HepG2 (cell line): Measurements from ENCODE around the gene LYRM1. TPM values are rescaled to one million over a fixed set of nuclear protein-coding genes. Genes with fewer than 3 reads are reported as not detected.
A peak's percentile ranks its signal among the peaks of the same experiment; 100 is the strongest.

ENCODE experiments used
- FOSL1 ChIP-seq: sonication (generic); formaldehyde crosslinking; IDR thresholded peaks from 2 replicates; pipeline ENCODE4 v1.9.0; 2021; ENCODE audit warnings: missing genetic modification reagents, borderline replicate concordance
- MYC ChIP-seq: sonication (generic); formaldehyde crosslinking; IDR thresholded peaks from 2 replicates; pipeline ENCODE4 v1.9.0; 2021; ENCODE audit warnings: missing genetic modification reagents, borderline replicate concordance
- PHF21A ChIP-seq: sonication (generic); formaldehyde crosslinking; IDR thresholded peaks from 2 replicates; pipeline ENCODE4 v1.5.0; 2020; ENCODE audit warnings: mild to moderate bottlenecking, missing genetic modification reagents
- POLR2AphosphoS5 ChIP-seq: IDR thresholded peaks from 2 replicates; pipeline ENCODE4 v1.6.1; 2012; ENCODE audit warnings: low read depth, low read length
- SNAPC2 ChIP-seq: sonication (generic); formaldehyde crosslinking; IDR thresholded peaks from 2 replicates; pipeline ENCODE4 v1.8.1; 2022; ENCODE audit warnings: mild to moderate bottlenecking, missing genetic modification reagents
- SP1 ChIP-seq, 2 experiments: fragments of 450-650 bp in 1 of 2; sonication (generic) in 1 of 2; formaldehyde crosslinking in 1 of 2; IDR thresholded peaks; 2 replicates each; pipeline versions ENCODE4 v1.4.0 to v1.6.1; 2016 to 2020; ENCODE audit warnings: missing genetic modification reagents in 1 of 2
- SRSF9 ChIP-seq: fragments of 200-400 bp; formaldehyde crosslinking; IDR thresholded peaks from 2 replicates; pipeline ENCODE4 v1.6.1; 2018; ENCODE audit warnings: borderline replicate concordance, mild to moderate bottlenecking, low read depth, low read length; ENCODE audit not compliant: insufficient read depth, poor library complexity, severe bottlenecking
- TCF7L2 ChIP-seq: IDR thresholded peaks from 2 replicates; pipeline ENCODE4 v1.6.1; 2011; ENCODE audit warnings: mild to moderate bottlenecking, low read depth, low read length, moderate library complexity
- ZFP62 ChIP-seq: sonication (generic); formaldehyde crosslinking; IDR thresholded peaks from 2 replicates; pipeline ENCODE4 v1.4.0; 2020; ENCODE audit warnings: missing genetic modification reagents
- ZKSCAN8 ChIP-seq: IDR thresholded peaks from 2 replicates; pipeline ENCODE4 v1.6.1; 2016; ENCODE audit warnings: borderline replicate concordance, missing genetic modification reagents, missing compliant biosample characterization
- ZMYM4 ChIP-seq: sonication (generic); formaldehyde crosslinking; IDR thresholded peaks from 2 replicates; pipeline ENCODE4 v1.8.1; 2023; ENCODE audit warnings: mild to moderate bottlenecking, missing genetic modification reagents
- ZNF296 ChIP-seq: sonication (generic); formaldehyde crosslinking; conservative IDR thresholded peaks from 2 replicates; pipeline ENCODE4 v1.5.0; 2020; ENCODE audit warnings: mild to moderate bottlenecking, missing genetic modification reagents
- ZNF619 ChIP-seq: sonication (generic); formaldehyde crosslinking; IDR thresholded peaks from 2 replicates; pipeline ENCODE4 v1.4.0; 2020; ENCODE audit warnings: mild to moderate bottlenecking, missing genetic modification reagents
- ZNF678 ChIP-seq: sonication (generic); formaldehyde crosslinking; IDR thresholded peaks from 2 replicates; pipeline ENCODE4 v1.4.0; 2020; ENCODE audit warnings: mild to moderate bottlenecking, missing genetic modification reagents
- ZNF737 ChIP-seq: sonication (generic); formaldehyde crosslinking; IDR thresholded peaks from 2 replicates; pipeline ENCODE4 v1.5.0; 2020; ENCODE audit warnings: missing genetic modification reagents, mild to moderate bottlenecking, borderline replicate concordance
- ZNF766 ChIP-seq: sonication (generic); formaldehyde crosslinking; IDR thresholded peaks from 2 replicates; pipeline ENCODE4 v1.5.0; 2020; ENCODE audit warnings: missing genetic modification reagents, borderline replicate concordance
- polyA plus RNA-seq, 8 experiments: library from polyadenylated mRNA; depleted of rRNA in 3 of 8; stranded (reverse) in 7 of 8; unstranded in 1 of 8; fragments of >200 nt; fragmentation: Illumina TruSeq in 4 of 8; extraction: Trizol in 4 of 8; gene quantifications; 2 replicates each; pipeline versions ENCODE4 v1.2.1 to v1.2.3, GENCODE V29; 2011 to 2016; ENCODE audit warnings: low read depth in 4 of 8, missing spikeins in 1 of 8, mixed read lengths in 1 of 8; ENCODE audit not compliant: insufficient read depth in 1 of 8
- total RNA-seq, 5 experiments: library from RNA; depleted of rRNA; stranded (reverse); fragments of >200 nt; fragmentation: Illumina TruSeq; extraction: Trizol; gene quantifications; 2 replicates each; pipeline ENCODE4 v1.2.3, GENCODE V29; 2016; ENCODE audit warnings: low read depth in 1 of 5
- TF ChIP-seq, protein P1 (sequence below): sonication (generic); formaldehyde crosslinking; IDR thresholded peaks from 2 replicates; pipeline ENCODE4 v1.4.0; 2020; ENCODE audit warnings: missing genetic modification reagents, borderline replicate concordance
- TF ChIP-seq, protein P2 (sequence below): sonication (generic); formaldehyde crosslinking; IDR thresholded peaks from 2 replicates; pipeline ENCODE4 v1.5.1; 2020; ENCODE audit warnings: mild to moderate bottlenecking, missing genetic modification reagents, borderline replicate concordance
- TF ChIP-seq, protein P3 (sequence below): sonication (generic); formaldehyde crosslinking; IDR thresholded peaks from 2 replicates; pipeline ENCODE4 v1.5.1; 2020; ENCODE audit warnings: mild to moderate bottlenecking, missing genetic modification reagents, moderate library complexity
- TF ChIP-seq, protein P4 (sequence below): sonication (generic); formaldehyde crosslinking; IDR thresholded peaks from 2 replicates; pipeline ENCODE4 v1.5.1; 2020; ENCODE audit warnings: mild to moderate bottlenecking, moderate library complexity, missing genetic modification reagents

The LYRM1 gene
- total and polyA plus RNA-seq, 2 of the 13 experiments (the other 11 are each of a cell fraction or from before 2014, with no cell fraction given) = 59.2 to 82.6 TPM

DNA sequence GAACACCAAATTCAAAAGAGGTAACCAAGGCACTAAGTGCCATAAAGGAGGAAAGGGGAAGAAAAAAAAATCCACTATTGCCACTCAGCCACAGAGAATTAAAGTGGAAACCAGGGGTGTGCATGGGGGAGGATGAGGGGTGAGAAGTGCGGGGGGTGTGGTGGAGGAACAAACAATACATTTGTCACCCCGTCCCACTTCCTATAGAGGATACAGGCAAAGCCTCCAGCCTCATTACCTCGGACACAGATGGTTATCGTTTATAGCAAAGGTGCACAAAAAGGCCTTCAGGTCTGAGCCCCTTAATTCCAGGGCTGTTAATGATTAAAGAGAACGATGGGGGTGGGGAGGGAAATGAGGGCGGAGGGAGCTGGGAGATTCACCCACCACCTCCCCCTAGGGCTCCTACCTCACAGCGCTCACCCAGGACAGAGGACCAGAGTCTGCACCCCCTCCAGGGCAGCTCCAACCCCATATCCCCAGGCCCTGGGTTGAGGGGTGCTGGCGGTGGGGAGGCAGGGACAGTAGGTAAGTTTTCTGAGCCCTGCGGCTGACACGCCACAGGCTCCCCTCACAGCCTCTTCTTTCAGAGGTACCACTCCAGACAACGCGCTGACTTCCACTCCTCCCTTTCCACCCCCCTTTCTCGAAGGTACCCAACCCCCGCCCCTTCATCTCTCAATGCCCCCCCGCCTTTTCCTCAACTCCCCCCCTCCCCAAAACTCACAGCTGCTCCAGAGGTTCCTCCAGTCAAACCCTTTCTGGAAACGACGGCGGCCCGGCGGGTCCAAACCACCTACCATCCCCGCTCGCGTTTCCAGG lies 883 bp upstream of the LYRM1 start (continued):
- TF ChIP-seq MYC (CRISPR knock-in tag) = peak; percentile 43; the same call in 1 of the 2 replicates
- no peak for TF ChIP-seq ZNF766 (CRISPR knock-in tag)
- TF ChIP-seq ZMYM4 (CRISPR knock-in tag) = peak; percentile 27; the same call in 1 of the 2 replicates
- TF ChIP-seq, protein P1, sequence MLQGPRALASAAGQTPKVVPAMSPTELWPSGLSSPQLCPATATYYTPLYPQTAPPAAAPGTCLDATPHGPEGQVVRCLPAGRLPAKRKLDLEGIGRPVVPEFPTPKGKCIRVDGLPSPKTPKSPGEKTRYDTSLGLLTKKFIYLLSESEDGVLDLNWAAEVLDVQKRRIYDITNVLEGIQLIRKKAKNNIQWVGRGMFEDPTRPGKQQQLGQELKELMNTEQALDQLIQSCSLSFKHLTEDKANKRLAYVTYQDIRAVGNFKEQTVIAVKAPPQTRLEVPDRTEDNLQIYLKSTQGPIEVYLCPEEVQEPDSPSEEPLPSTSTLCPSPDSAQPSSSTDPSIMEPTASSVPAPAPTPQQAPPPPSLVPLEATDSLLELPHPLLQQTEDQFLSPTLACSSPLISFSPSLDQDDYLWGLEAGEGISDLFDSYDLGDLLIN (CRISPR knock-in tag) = no peak; the same call in 1 of the 2 replicates
- TF ChIP-seq FOSL1 (CRISPR knock-in tag) = no peak
- TF ChIP-seq ZNF296 = no peak
- TF ChIP-seq, protein P2, sequence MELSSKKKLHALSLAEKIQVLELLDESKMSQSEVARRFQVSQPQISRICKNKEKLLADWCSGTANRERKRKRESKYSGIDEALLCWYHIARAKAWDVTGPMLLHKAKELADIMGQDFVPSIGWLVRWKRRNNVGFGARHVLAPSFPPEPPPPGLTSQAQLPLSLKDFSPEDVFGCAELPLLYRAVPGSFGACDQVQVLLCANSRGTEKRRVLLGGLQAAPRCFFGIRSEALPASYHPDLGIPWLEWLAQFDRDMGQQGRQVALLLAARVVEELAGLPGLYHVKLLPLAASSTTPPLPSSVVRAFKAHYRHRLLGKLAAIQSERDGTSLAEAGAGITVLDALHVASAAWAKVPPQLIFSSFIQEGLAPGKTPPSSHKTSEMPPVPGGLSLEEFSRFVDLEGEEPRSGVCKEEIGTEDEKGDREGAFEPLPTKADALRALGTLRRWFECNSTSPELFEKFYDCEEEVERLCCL (CRISPR knock-in tag) = 0 out of 2 replicates have a peak, but pooled peaks have one; percentile 73
- 0 out of 2 replicates have a peak, but pooled peaks have one; percentile 53 for TF ChIP-seq ZKSCAN8 (CRISPR knock-in tag)
- peak; percentile 82 for TF ChIP-seq SNAPC2 (CRISPR knock-in tag)
- TF ChIP-seq, protein P3, sequence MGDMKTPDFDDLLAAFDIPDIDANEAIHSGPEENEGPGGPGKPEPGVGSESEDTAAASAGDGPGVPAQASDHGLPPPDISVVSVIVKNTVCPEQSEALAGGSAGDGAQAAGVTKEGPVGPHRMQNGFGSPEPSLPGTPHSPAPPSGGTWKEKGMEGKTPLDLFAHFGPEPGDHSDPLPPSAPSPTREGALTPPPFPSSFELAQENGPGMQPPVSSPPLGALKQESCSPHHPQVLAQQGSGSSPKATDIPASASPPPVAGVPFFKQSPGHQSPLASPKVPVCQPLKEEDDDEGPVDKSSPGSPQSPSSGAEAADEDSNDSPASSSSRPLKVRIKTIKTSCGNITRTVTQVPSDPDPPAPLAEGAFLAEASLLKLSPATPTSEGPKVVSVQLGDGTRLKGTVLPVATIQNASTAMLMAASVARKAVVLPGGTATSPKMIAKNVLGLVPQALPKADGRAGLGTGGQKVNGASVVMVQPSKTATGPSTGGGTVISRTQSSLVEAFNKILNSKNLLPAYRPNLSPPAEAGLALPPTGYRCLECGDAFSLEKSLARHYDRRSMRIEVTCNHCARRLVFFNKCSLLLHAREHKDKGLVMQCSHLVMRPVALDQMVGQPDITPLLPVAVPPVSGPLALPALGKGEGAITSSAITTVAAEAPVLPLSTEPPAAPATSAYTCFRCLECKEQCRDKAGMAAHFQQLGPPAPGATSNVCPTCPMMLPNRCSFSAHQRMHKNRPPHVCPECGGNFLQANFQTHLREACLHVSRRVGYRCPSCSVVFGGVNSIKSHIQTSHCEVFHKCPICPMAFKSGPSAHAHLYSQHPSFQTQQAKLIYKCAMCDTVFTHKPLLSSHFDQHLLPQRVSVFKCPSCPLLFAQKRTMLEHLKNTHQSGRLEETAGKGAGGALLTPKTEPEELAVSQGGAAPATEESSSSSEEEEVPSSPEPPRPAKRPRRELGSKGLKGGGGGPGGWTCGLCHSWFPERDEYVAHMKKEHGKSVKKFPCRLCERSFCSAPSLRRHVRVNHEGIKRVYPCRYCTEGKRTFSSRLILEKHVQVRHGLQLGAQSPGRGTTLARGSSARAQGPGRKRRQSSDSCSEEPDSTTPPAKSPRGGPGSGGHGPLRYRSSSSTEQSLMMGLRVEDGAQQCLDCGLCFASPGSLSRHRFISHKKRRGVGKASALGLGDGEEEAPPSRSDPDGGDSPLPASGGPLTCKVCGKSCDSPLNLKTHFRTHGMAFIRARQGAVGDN (CRISPR knock-in tag) = no peak; the same call in 1 of the 2 replicates
- TF ChIP-seq SP1 (IDR thresholded peaks at IDR 0.05) = no peak
- 0 out of 2 replicates have a peak, but pooled peaks have one; percentile 11 for TF ChIP-seq SP1 (CRISPR knock-in tag; IDR thresholded peaks at IDR 0.05)
- peak; percentile 87; the same call in 1 of the 2 replicates for TF ChIP-seq ZNF678 (CRISPR knock-in tag)
- no peak for TF ChIP-seq ZFP62
- no peak for TF ChIP-seq ZNF737 (CRISPR knock-in tag)
- TF ChIP-seq POLR2AphosphoS5 = peak; percentile 60; the same call in 1 of the 2 replicates
- no peak for TF ChIP-seq SRSF9
- no peak for TF ChIP-seq TCF7L2
- TF ChIP-seq ZNF619 (CRISPR knock-in tag) = no peak; the same call in 1 of the 2 replicates
- TF ChIP-seq PHF21A (CRISPR knock-in tag) = peak; percentile 74
- TF ChIP-seq, protein P4, sequence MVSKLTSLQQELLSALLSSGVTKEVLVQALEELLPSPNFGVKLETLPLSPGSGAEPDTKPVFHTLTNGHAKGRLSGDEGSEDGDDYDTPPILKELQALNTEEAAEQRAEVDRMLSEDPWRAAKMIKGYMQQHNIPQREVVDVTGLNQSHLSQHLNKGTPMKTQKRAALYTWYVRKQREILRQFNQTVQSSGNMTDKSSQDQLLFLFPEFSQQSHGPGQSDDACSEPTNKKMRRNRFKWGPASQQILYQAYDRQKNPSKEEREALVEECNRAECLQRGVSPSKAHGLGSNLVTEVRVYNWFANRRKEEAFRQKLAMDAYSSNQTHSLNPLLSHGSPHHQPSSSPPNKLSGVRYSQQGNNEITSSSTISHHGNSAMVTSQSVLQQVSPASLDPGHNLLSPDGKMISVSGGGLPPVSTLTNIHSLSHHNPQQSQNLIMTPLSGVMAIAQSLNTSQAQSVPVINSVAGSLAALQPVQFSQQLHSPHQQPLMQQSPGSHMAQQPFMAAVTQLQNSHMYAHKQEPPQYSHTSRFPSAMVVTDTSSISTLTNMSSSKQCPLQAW (CRISPR knock-in tag) = peak; percentile 99
